ENCODE measurements around the gene ENTPD5.
"Not testable (repeated sequence)": the region's sequence is repeated elsewhere in the genome, so short reads cannot be mapped to it uniquely, and the experiment has no call there.

Gene ENTPD5

GRCh38 chr14:74015963-74016362 is 3.1 kb downstream of the ENTPD5 start:
- Histone ChIP-seq H3K4me2 (ENCODE audit: low read length) (no peak overlapping the region), H3K23ac (ENCODE audit: low read length) (no peak overlapping the region), H4K8ac (ENCODE audit: low read depth, low read length) (no peak overlapping the region), H4K5ac (ENCODE audit: low read length) (no peak overlapping the region), H3K4ac (ENCODE audit: low read depth, low read length) (no peak overlapping the region), H2AK5ac (ENCODE audit: low read length) (no peak overlapping the region), H3K79me1 (ENCODE audit: low read length) (no peaks in the 10 kb centered on the region), H3K56ac (ENCODE audit: low read length) (no peak overlapping the region), H3K27me3 (ENCODE audit: insufficient read depth, low read length, poor library complexity) (no peaks in the 10 kb centered on the region), H3K79me2 (ENCODE audit: control insufficient read depth, insufficient read depth, low read length) (no peaks in the 10 kb centered on the region), H3K9ac (ENCODE audit: low read length) (no peak overlapping the region), H2BK15ac (replicated peaks; ENCODE audit: low read depth) (no peak overlapping the region), H3K27ac (ENCODE audit: low read depth, low read length) (no peak overlapping the region), H3K4me1 (ENCODE audit: control insufficient read depth, low read depth, low read length) (no peaks in the 10 kb centered on the region), H3K4me3 (ENCODE audit: low read length) (no peak overlapping the region), H2BK5ac (ENCODE audit: low read length) (no peak overlapping the region), H2BK120ac (ENCODE audit: low read depth, low read length) (no peak overlapping the region), H3K18ac (ENCODE audit: low read length) (no peak overlapping the region), H3K36me3 (ENCODE audit: control insufficient read depth, insufficient read depth, low read length) (no peaks in the 10 kb centered on the region)
- no peak for DNase-seq

- no peak overlapping the region for H3K4me2 ChIP-seq (ENCODE audit: low read length)
- H3K79me1 ChIP-seq (ENCODE audit: low read length) = no peaks in the 10 kb centered on the region
- no peak overlapping the region for H3K4ac ChIP-seq (ENCODE audit: low read depth, low read length)
- H3K27me3 ChIP-seq (ENCODE audit: insufficient read depth, low read length, poor library complexity) = no peaks in the 10 kb centered on the region
- no peaks in the 10 kb centered on the region for H3K36me3 ChIP-seq (ENCODE audit: control insufficient read depth, insufficient read depth, low read length)
- H3K23ac ChIP-seq (ENCODE audit: low read length) = no peak overlapping the region
- no peak overlapping the region for H4K5ac ChIP-seq (ENCODE audit: low read length)
- H3K9ac ChIP-seq (ENCODE audit: low read length) = no peak overlapping the region
- no peak overlapping the region for H3K56ac ChIP-seq (ENCODE audit: low read length)
- no peak overlapping the region for H2BK120ac ChIP-seq (ENCODE audit: low read depth, low read length)
- no peak overlapping the region for H2BK15ac ChIP-seq (replicated peaks; ENCODE audit: low read depth)
- no peak overlapping the region for H2BK5ac ChIP-seq (ENCODE audit: low read length)
- H3K18ac ChIP-seq (ENCODE audit: low read length) = no peak overlapping the region
- H3K4me3 ChIP-seq (ENCODE audit: low read length) = no peak overlapping the region
- H3K79me2 ChIP-seq (ENCODE audit: control insufficient read depth, insufficient read depth, low read length) = no peaks in the 10 kb centered on the region
- no peak overlapping the region for H2AK5ac ChIP-seq (ENCODE audit: low read length)
- no CpG with 5 or more reads among the region's 3 CpGs for WGBS (ENCODE audit: extremely low coverage, insufficient coverage, low lambda C conversion rate)
- H3K4me1 ChIP-seq (ENCODE audit: control insufficient read depth, low read depth, low read length) = no peaks in the 10 kb centered on the region
- no peak for DNase-seq
- H3K27ac ChIP-seq (ENCODE audit: low read depth, low read length) = no peak overlapping the region
- no peak overlapping the region for H4K8ac ChIP-seq (ENCODE audit: low read depth, low read length)
Measured at GRCh38 chr14:74015176-74015575, 3.9 kb downstream of the ENTPD5 start.

GRCh38 chr14:74014299-74014698 is 4.8 kb downstream of the ENTPD5 start:
- no peak overlapping the region for H3K18ac ChIP-seq (ENCODE audit: low read length)
- H3K4me1 ChIP-seq (ENCODE audit: control insufficient read depth, low read depth, low read length) = no peaks in the 10 kb centered on the region
- no peak overlapping the region for H3K4me3 ChIP-seq (ENCODE audit: low read length)
- no peak overlapping the region for H3K27ac ChIP-seq (ENCODE audit: low read depth, low read length)
- H3K4me2 ChIP-seq (ENCODE audit: low read length) = no peak overlapping the region
- H3K79me2 ChIP-seq (ENCODE audit: control insufficient read depth, insufficient read depth, low read length) = no peaks in the 10 kb centered on the region
- no CpG with 5 or more reads among the region's 1 CpG for WGBS (ENCODE audit: extremely low coverage, insufficient coverage, low lambda C conversion rate)
- H3K27me3 ChIP-seq (ENCODE audit: insufficient read depth, low read length, poor library complexity) = no peaks in the 10 kb centered on the region
- H4K8ac ChIP-seq (ENCODE audit: low read depth, low read length) = no peak overlapping the region
- no peak overlapping the region for H2AK5ac ChIP-seq (ENCODE audit: low read length)
- H3K36me3 ChIP-seq (ENCODE audit: control insufficient read depth, insufficient read depth, low read length) = no peaks in the 10 kb centered on the region
- no peak overlapping the region for H3K4ac ChIP-seq (ENCODE audit: low read depth, low read length)
- no peak overlapping the region for H4K5ac ChIP-seq (ENCODE audit: low read length)
- DNase-seq = no peak
- H3K9ac ChIP-seq (ENCODE audit: low read length) = no peak overlapping the region
- H3K23ac ChIP-seq (ENCODE audit: low read length) = no peak overlapping the region
- no peak overlapping the region for H2BK15ac ChIP-seq (replicated peaks; ENCODE audit: low read depth)
- H3K79me1 ChIP-seq (ENCODE audit: low read length) = no peaks in the 10 kb centered on the region
- H3K56ac ChIP-seq (ENCODE audit: low read length) = no peak overlapping the region
- no peak overlapping the region for H2BK120ac ChIP-seq (ENCODE audit: low read depth, low read length)
- no peak overlapping the region for H2BK5ac ChIP-seq (ENCODE audit: low read length)

DNA sequence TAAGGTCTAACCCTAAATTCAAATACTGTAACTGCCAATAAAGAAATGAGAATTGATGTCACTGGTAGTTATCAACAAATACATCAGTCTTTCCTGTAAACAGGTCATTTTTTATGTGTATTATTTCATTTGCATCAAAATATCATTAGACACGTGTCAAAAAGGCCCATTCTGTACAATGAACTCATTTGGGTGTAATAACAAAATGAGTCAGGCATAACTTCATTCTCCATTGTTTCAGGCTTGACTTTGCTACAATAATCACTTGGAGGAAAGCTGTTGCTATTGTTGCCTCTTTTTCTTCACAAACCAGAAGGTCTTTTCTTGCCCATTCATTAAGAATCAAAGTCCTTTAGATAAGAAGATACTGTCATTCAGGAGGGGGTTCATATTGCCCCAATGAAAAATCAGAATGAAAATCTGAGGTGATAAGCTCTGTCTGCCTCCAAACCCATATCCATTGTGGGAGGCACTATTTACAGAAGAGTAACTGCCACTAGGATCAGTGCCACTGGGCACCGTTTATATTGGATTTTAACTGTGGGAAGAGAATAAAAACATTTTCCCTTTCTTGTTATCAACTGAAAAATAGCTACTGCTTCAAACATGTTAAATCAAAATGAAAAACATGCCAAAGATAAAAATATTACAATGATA is 10.1 kb downstream of the ENTPD5 start:
- no peak overlapping the region for H3K18ac ChIP-seq (ENCODE audit: low read length)
- no peak overlapping the region for H4K8ac ChIP-seq (ENCODE audit: low read depth, low read length)
- no peaks in the 10 kb centered on the region for H3K79me2 ChIP-seq (ENCODE audit: control insufficient read depth, insufficient read depth, low read length)
- no peaks in the 10 kb centered on the region for H3K4me1 ChIP-seq (ENCODE audit: control insufficient read depth, low read depth, low read length)
- H3K27me3 ChIP-seq (ENCODE audit: insufficient read depth, low read length, poor library complexity) = no peaks in the 10 kb centered on the region
- no peak overlapping the region for H3K4me3 ChIP-seq (ENCODE audit: low read length)
- no CpG with 5 or more reads among the region's 2 CpGs for WGBS (ENCODE audit: extremely low coverage, insufficient coverage, low lambda C conversion rate)
- no peaks in the 10 kb centered on the region for H3K79me1 ChIP-seq (ENCODE audit: low read length)
- no peak overlapping the region for H3K9ac ChIP-seq (ENCODE audit: low read length)
- no peak for DNase-seq
- no peak overlapping the region for H2BK15ac ChIP-seq (replicated peaks; ENCODE audit: low read depth)
- H3K4me2 ChIP-seq (ENCODE audit: low read length) = no peak overlapping the region
- H3K36me3 ChIP-seq (ENCODE audit: control insufficient read depth, insufficient read depth, low read length) = no peaks in the 10 kb centered on the region
- no peak overlapping the region for H2AK5ac ChIP-seq (ENCODE audit: low read length)
- H3K56ac ChIP-seq (ENCODE audit: low read length) = no peak overlapping the region
- no peak overlapping the region for H2BK5ac ChIP-seq (ENCODE audit: low read length)
- no peak overlapping the region for H3K23ac ChIP-seq (ENCODE audit: low read length)
- no peak overlapping the region for H3K4ac ChIP-seq (ENCODE audit: low read depth, low read length)
- no peak overlapping the region for H4K5ac ChIP-seq (ENCODE audit: low read length)
- H3K27ac ChIP-seq (ENCODE audit: low read depth, low read length) = no peak overlapping the region
- no peak overlapping the region for H2BK120ac ChIP-seq (ENCODE audit: low read depth, low read length)

GRCh38 chr14:74005664-74006063 is 13.4 kb downstream of the ENTPD5 start:
- WGBS (ENCODE audit: extremely low coverage, insufficient coverage, low lambda C conversion rate) = no CpG with 5 or more reads among the region's 3 CpGs
- H2BK5ac ChIP-seq (ENCODE audit: low read length); H2BK120ac ChIP-seq (ENCODE audit: low read depth, low read length); H4K8ac ChIP-seq (ENCODE audit: low read depth, low read length); H3K27ac ChIP-seq (ENCODE audit: low read depth, low read length); H3K56ac ChIP-seq (ENCODE audit: low read length); H3K4me2 ChIP-seq (ENCODE audit: low read length); H3K4ac ChIP-seq (ENCODE audit: low read depth, low read length); H3K18ac ChIP-seq (ENCODE audit: low read length); H3K4me1 ChIP-seq (ENCODE audit: control insufficient read depth, low read depth, low read length); H2BK15ac ChIP-seq (replicated peaks; ENCODE audit: low read depth); H2AK5ac ChIP-seq (ENCODE audit: low read length); H4K5ac ChIP-seq (ENCODE audit: low read length); H3K9ac ChIP-seq (ENCODE audit: low read length); H3K79me2 ChIP-seq (ENCODE audit: control insufficient read depth, insufficient read depth, low read length); DNase-seq; H3K27me3 ChIP-seq (ENCODE audit: insufficient read depth, low read length, poor library complexity); H3K23ac ChIP-seq (ENCODE audit: low read length); H3K4me3 ChIP-seq (ENCODE audit: low read length); H3K36me3 ChIP-seq (ENCODE audit: control insufficient read depth, insufficient read depth, low read length); H3K79me1 ChIP-seq (ENCODE audit: low read length): not testable (repeated sequence)

- no peak overlapping the region for H3K56ac ChIP-seq (ENCODE audit: low read length)
- H3K36me3 ChIP-seq (ENCODE audit: control insufficient read depth, insufficient read depth, low read length) = no peaks in the 10 kb centered on the region
- no peak overlapping the region for H2BK120ac ChIP-seq (ENCODE audit: low read depth, low read length)
- H3K27ac ChIP-seq (ENCODE audit: low read depth, low read length) = no peak overlapping the region
- H3K9ac ChIP-seq (ENCODE audit: low read length) = no peak overlapping the region
- H3K4me1 ChIP-seq (ENCODE audit: control insufficient read depth, low read depth, low read length) = no peaks in the 10 kb centered on the region
- no peak overlapping the region for H3K4ac ChIP-seq (ENCODE audit: low read depth, low read length)
- H3K4me2 ChIP-seq (ENCODE audit: low read length) = no peak overlapping the region
- no peaks in the 10 kb centered on the region for H3K79me2 ChIP-seq (ENCODE audit: control insufficient read depth, insufficient read depth, low read length)
- no peaks in the 10 kb centered on the region for H3K79me1 ChIP-seq (ENCODE audit: low read length)
- no peak overlapping the region for H2BK5ac ChIP-seq (ENCODE audit: low read length)
- no peaks in the 10 kb centered on the region for H3K27me3 ChIP-seq (ENCODE audit: insufficient read depth, low read length, poor library complexity)
- H2AK5ac ChIP-seq (ENCODE audit: low read length) = no peak overlapping the region
- no peak overlapping the region for H4K8ac ChIP-seq (ENCODE audit: low read depth, low read length)
- no peak overlapping the region for H3K18ac ChIP-seq (ENCODE audit: low read length)
- no peak overlapping the region for H3K23ac ChIP-seq (ENCODE audit: low read length)
- H4K5ac ChIP-seq (ENCODE audit: low read length) = no peak overlapping the region
- no peak overlapping the region for H3K4me3 ChIP-seq (ENCODE audit: low read length)
- H2BK15ac ChIP-seq (replicated peaks; ENCODE audit: low read depth) = no peak overlapping the region
- no CpG with 5 or more reads among the region's 2 CpGs for WGBS (ENCODE audit: extremely low coverage, insufficient coverage, low lambda C conversion rate)
- no peak for DNase-seq
Measured at GRCh38 chr14:73998726-73999125, 20.4 kb downstream of the ENTPD5 start.
